ENCODE data around the gene RTN4RL1.

GRCh38 chr17:1931844-1932579 lies 93.1 kb downstream of the RTN4RL1 start:
- TF ChIP-seq CTCF (IDR thresholded peaks at IDR 0.05) (no peak), EP300 (IDR thresholded peaks at IDR 0.05) (no peak), POLR2A (IDR thresholded peaks at IDR 0.05; ENCODE audit: low read depth) (no peak), POLR2AphosphoS5 (IDR thresholded peaks at IDR 0.05) (no peak)

Data from esophagus muscularis mucosa (tissue), 4 donors.